COLO829 (cell line): ENCODE results near the gene ABHD11.
A peak's percentile ranks its signal among the peaks of the same experiment; 100 is the strongest.
"Not testable (repeated sequence)": the region's sequence is repeated elsewhere in the genome, so short reads cannot be mapped to it uniquely, and the experiment has no call there.

Experiments used
- DNase-seq: peaks from one replicate; pipeline ENCODE4 v3.0.0; 2012; ENCODE audit warnings: low spot score

The ABHD11 gene

DNA sequence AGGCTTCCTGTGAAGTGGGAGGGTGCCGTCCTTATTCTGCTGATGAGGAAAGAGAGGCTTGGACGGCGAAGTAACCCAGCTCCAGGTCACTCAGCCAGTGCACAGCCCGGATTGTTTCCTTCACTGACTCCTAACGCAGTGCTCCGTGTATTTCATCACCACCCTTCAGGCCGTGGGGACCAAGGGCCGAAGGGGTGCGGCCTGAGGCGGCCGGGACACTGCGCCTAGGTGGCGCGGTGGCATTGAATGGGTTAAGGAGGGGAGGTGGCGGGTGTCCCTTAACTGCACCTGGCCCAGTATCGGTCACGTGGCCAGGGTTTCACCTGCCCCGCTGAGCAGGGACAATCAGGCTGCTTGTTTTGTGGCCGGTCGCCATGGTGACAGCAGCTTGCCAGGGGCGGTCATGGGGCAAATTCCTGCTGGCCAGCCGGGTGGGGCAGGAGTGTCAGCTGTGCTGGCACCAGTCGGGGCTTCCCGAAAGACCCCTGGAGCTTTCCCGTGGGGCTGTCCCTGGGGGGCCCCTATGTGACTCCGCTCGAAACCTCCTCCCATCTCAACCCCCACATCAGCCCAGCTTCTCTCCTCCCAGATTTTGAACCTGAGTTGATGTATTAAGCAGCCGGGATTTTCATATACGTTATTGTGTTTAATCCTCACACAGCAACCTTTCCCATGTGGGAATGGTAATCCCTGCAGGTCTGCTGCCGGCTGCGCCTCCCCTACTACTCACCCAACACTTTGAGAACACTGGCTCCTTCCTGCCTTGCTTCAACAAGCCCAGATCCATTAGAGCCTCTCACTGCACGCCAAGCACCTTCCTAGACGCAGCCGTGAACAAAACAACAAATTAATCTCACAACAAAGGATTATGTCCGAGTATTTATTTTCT lies 4.4 kb upstream of the ABHD11 start:
- no peak for DNase-seq

DNA sequence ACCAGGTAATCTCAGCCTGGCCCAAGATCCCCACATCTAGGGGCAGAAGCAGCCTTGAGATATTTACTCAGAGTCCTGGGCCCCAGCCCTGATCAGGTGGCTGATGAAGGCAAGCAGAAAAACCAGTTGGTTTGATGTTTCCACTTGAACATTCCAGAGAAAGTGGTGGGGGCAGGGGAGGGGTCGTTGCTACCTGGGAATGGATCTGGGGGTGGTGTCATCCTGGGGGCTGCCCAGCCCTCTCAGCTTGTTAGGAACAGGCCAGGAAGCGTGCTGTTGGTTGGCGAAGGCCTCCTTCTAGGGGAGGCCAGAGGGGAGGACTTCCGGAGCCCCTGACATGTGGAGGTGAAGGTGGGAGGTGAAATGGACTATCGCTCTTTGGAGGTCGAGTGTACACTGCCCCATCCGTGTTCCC lies 3.7 kb upstream of the ABHD11 start:
- no peak for DNase-seq

DNA sequence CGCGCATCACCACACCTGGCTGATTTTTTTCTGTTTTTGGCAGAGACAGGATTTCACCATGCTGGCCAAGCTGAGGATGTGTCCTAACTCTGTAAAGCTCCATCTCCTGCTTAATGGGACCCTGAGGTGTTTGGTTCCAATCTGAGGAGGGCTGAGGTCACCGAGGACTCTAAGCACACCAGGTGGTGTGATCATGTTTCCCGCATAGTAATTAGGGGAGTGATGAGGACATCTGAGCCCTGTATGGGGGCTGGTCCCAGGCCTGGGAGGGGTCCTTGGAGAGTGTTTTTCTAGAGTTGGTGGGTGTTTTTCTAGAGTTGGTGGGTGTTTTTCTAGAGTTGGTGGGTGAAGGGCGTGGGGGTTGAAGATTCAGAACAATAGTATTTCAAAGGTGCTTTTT lies 3.0 kb upstream of the ABHD11 start:
- no peak for DNase-seq

DNA sequence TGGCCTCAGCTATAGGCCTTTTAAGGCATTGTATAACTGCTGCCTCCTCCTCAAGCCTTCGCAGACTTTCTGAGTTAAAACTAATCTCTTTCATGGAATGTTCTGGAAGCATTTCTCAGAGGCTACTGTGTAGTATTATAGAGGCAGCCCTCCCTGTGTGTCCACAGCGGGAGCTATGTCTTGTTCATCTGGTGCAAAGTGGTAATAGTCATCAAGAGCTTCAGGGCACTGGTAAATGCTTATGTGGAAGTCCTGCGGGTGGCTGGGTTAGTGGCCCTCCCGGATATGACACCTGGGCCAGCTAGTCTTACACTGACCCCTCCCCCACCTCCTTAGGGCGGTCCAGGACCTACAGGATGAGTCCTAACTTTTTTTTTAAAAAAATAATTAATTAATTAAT lies 2.2 kb upstream of the ABHD11 start:
- DNase-seq = no peak

DNA sequence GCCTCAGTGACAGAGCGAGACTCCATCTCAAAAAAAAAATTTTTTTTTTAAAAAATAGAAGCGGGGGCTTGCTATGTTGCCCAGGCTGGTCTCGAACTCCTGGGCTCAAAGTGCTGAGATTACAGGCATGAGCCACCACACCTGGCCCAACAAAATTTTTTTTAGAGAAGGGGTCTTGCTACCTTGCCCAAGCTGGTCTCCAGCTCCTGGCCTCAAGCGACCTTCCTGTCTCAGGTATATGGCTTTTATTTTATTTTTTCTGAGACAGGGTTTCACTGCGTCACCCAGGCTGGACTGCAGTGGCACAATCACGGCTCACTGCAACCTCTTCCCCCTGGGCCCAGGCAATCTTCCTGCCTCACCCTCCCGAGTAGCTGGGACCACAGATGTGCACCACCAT lies 1.6 kb upstream of the ABHD11 start:
- no peak for DNase-seq

DNA sequence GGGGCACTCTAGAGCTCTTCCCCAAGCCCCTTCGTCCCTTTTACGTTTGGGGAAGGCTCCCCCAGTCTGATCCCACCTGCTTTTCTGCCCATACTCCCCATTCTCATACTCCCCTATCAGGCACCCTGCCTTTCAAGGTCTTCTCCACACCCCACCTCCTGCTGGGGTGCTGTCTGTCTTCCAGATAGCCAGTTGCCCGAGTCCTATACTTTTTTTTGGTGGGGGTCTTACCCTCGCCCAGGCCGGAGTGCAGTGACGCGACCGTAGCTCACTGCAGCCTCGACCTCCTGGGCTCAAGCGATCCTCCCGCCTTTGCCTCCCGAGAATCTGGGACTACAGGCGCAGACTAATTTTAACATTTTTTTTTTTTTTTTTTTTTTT lies 775 bp upstream of the ABHD11 start:
- DNase-seq = no peak

DNA sequence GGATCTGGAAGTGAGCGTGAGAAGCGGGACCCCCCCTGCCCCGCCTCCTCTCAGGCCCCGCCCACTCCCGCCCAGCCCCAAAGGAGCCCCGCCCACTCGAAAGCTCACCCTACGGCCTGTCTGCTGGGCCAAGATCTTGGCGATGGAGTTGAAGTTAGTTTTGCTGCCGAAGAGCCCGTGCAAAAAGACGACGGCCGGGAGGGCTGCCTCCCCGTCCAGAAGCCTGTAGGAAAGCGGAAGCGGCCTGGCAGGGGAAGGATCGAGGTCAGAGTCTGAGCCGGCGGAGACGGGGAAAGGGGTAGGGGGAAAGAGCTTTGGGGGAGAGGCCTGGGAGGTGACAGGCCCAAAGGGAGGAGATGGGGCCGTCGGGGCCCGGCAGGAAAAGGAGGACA lies 386 bp downstream of the ABHD11 start:
- peak; percentile 92 for DNase-seq

DNA sequence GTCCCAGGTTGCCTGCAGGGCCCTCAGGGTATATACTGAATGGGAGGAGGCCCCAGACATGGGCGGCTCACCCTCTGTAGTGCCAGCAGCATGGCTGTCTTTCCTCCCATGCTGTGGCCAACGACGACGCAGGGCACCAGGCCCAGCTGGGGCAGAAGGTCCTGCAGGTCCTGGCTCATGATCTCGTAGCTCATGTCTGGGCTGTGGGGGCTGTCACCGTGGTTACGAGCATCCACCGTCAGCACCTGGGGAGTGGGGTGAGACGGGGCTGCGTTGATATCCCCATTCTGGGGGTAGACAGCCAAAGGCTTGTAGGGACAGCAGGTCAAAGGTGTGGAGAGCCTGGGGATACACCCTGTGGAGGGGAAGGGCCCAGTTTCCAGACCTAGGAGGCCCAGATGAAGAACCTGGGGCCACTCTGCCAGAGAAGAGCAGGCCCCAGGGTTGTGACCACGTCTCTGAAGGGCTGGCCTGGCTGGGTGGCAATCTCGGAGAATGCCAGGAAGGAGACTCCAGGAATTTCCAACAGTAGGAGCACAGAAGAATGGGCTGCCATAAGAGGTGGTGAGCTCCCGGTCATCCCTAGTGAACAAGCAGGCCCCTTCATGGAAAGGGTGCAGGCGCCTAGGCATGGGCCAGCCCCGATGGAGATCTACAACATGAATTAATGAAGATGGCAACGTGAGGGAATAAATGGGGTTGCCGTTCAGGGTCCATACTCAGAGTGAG lies 947 bp downstream of the ABHD11 start:
- DNase-seq = no peak

DNA sequence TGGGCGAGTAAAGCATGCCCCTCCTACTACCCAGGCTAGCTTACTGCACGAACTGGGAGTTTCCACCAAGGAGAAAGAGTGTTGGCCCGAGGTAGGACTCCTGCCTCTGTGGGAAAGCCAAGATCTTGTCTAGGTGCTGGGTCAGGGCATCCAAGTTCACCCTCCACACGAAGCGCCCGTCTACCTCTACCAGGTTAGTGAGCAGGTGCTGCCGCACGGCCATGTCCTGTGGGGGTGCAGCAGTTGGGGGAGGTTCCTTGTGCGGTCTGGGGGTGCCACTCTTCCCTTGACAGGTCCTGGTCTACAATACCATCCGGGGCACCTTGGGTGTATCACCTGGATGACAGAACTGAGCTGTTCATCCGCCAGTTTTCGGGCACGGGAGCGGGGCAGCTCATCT lies 1.7 kb downstream of the ABHD11 start:
- no peak for DNase-seq

DNA sequence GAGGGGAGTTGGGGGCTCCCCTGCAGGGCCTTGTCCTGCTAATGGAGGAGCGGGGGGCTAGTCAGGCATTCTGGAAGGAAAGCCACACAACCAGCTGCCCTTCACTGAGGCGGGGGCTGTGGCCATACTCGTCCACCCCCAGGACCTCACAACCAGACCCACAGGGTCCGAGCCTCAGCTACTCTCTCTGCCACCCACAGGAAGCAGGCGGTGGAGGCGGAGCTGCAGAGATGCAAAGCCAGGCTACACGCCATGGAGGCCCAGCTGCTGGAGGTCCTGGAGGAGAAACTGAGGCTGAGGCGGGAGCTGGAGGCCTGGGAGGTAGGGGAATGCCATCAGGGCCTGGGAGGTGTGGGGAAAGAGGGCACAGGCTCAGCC lies 3.1 kb downstream of the ABHD11 start:
- DNase-seq = no peak

DNA sequence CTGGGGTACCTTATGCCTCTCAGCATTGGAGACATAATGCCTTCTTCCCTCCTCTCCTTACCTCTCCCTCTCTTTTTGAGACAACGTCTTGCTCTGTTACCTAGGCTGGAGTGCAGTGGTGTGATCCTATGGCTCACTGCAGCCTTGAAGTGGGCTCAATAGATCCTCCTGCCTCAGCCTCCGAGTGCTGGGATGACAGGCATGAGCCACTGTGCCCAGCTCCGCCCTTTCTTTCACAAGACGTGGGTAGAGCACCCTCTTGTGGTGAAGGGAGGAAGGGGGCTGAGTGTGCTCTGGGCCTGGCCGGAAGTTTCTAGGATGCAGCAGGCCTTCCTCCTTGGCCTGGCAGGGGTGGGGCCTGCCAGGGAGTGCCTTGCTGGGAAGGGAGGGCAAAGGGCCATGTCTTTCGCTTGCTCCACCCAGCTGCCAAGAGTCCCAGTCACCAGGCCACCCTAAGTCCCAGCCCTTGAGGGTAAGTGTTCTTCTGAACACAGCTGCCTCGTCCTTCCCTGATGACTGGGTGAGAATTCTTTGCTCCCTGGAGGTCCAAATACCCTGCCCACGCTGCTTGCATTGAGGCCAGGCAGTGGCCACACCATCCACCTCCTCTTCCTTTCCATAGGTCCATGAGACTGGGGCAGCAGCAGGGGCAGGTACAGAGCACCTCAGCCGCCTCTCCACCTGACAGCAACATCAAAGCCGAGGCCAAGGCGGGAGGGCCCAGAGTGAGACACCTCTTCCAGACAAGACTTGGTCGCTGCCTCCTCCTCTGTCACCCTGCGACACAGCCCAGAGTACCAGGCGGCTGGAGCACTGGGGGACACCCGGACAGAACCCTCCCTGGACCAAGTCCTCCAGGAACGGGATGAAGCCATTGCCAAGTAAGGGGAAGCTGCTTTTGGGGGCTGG lies 3.7 kb downstream of the ABHD11 start:
- peak; percentile 84 for DNase-seq

DNA sequence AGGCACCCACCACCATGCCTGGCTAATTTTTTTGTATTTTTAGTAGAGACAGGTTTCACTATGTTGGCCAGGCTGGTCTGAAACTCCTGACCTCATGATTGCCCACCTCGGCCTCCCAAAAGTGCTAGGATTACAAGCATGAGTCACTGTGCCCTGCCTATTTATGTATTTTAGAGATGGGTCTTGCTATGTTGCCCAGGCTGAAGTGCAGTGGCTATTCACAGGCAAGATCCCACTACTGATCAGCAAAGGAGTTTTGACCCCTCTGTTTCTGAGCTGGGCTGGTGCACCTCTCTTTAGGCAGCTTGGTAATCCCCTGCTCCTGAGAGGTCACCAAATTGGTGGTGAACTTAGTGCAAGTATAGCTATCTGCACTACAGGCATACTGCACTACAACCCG lies 6.2 kb downstream of the ABHD11 start:
- DNase-seq = no peak

DNA sequence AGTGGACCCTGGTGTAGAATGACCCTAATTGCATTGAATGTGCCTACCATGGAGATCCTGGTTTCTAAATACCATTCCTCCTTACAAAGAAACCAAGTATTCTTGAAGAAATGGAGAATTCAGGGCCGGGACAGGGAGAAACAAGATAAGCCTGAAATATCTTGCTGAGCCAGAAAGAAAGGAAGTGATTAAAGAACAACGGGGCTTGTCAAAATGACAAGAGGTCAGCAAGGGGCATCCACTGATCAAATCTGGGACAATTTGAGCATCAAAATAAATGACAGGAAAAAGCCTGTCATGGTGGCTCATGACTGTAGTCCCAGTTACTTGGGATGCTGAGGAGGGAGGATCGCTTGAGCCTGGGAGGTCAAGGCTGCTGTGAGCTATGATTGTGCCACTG lies 8.1 kb downstream of the ABHD11 start:
- no peak for DNase-seq

DNA sequence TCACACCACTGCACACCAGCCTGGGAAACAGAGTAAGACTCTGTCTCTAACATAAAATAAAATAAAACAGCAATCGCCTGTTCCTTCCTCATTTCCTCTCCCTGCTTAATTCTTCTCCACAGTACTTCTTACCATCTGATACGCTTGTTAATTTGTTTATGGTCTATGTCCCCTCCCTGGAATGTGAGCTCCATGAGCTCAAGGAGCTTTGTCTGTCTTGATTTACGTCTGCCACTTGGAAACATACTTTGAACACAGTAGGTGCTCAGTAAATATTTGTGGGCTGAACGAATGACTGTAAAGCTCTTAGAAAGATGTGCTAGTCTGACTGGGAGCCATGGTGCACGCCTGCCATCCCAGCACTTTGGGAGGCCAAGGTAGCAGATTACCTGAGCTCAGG lies 10.1 kb downstream of the ABHD11 start:
- DNase-seq = no peak

DNA sequence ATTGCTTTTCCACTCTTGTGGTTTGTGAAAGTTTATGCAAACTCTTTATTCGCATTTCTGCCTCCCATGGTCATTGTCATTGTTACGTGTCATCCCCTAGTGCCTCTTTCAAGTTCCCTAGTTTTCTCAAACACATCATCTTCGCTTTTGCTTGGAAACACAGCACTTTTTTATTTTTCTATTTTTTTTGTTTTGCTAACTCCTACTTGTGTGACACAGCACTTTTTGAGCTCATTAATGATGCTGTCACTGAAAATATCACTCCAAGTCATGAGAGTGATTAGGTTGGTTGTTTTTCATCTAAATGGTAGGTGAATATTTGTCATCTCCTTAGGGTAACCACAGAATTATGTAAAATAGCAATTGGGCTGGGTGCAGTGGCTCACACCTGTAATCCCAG lies 10.7 kb downstream of the ABHD11 start:
- DNase-seq = no peak

DNA sequence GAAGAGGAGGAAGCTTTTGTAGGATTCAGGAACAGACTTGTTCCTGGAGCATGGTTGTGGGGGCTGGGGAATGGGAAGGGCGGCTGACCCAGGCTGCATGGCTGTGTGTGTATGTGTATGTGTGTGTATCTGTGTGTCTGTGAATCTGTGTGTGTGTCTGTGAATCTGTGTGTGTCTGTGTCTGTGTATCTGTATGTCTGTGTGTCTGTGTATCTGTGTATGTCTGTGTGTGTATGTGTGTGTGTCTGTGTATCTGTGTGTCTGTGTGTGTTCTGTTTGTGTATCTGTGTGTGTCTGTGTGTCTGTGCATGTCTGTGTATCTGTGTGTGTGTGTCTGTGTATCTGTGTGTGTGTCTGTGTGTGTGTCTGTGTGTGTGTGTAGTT lies 12.5 kb downstream of the ABHD11 start:
- no peak for DNase-seq

DNA sequence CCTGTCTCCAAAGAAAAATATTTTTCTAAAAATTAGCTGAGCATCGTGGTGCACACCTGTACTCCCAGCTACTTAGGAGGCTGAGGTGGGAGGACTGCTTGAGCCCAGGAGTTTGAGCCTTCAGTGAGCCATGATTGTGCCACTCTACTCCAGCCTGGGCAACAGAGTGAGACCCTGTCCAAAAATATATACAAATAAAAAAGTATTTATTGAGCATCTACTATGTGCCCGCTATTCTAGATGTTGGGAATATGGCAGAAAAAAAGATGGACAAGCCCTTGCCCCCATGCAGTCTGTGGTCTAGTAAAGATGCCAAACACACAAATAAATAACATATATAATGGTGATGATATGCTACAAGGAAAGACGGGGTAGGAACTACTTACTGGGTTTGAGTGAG lies 14.8 kb downstream of the ABHD11 start:
- no peak for DNase-seq

DNA sequence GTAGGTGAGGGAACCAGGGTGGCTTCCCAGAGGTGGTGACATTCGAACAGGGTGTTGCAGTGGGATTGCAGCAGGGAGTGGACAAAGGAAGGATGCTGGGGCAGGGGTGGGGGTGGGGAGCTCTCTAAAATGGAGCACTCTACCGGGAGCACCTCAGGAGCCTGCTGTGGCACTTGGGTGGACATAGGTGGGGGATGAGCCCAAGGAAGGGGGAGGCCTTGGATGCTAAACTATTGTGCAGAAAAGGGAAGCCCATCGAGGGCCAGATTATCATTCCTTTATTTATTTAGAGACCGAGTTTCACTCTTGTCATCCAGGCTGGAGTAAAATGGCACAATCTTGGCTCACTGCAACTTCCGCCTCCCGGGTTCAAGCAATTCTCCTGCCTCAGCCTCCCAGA lies 15.8 kb downstream of the ABHD11 start:
- no peak for DNase-seq

DNA sequence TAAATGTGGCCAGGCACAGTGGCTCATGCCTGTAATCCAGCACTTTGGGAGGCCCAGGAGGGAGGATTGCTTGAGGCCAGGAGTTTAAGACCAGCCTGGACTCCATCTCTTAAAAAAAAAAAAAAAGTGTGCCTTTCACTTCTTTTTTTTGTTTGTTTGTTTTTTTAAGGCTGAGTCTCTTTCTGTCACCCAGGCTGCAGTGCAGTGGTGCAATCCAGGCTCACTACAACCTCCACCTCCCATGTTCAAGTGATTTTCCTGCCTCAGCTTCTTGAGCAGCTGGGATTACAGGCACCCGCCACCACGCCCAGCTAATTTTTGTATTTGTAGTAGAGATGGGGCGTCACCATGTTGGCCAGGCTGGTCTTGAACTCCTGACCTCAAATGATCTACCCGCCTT lies 16.4 kb downstream of the ABHD11 start:
- not testable (repeated sequence) for DNase-seq

DNA sequence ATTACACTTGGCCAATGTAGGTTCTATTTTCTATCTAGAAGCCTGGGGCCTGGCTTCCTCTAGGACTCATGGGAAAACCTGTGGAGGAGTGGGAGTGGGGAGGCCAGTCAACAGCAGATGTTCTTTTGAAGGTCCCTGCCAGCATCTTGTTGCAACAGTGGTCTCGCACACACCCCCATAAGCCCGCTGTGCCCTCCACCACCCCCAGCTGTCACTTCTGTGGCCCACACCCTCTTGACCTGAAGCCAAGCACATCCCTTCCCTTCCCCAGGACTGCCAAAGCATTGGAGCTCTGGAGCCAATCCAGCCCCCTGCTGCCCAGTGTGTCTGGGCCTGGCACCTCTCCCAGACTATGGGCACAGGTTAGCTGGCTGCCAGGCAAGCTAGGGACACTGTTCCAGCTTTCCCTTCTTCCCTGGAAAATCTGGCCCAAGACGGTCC lies 17.2 kb downstream of the ABHD11 start:
- no peak for DNase-seq

DNA sequence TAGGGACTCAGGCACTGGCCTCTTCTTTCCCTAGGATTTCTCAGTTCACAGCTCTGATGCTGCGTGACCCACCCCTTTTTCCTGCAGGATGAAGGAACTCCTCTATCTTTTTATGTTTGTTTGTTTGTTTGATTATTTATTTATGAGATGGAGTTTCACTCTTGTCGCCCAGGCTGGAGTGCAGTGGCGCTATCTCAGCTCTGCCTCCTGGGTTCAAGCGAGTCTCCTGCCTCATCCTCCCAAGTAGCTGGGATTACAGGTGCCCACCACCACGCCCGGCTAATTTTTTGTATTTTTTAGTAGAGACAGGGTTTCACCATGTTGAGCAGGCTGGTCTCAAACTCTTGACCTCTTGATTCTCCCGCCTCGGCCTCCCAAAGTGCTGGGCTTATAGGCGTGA lies 18.2 kb downstream of the ABHD11 start:
- not testable (repeated sequence) for DNase-seq

DNA sequence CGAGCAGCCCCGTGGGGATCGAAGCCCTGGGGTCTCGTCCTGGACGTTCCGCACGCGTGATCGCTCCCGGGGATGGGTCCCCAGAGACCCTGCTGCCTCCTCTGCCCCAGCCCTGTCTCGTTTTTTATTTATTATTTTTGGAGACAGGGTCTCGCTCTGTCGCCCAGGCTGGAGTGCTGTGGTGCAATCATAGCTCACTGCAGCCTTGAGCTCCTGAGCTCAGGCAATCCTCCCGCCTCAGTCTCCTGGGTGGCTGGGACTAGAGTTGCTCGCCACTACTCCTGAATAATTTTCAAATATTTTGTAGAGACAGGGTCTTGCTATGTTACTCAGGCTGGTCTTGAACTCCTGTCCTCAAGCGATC lies 18.8 kb downstream of the ABHD11 start:
- no peak for DNase-seq
